LNCAP (cell line): ENCODE results near the gene MEDAG.

Experiments
- TF ChIP-seq, protein P1 (sequence below): fragments of 450-650 bp; IDR thresholded peaks from 2 replicates; pipeline ENCODE4 v1.5.1; 2017; ENCODE audit warnings: mild to moderate bottlenecking

Gene MEDAG

DNA sequence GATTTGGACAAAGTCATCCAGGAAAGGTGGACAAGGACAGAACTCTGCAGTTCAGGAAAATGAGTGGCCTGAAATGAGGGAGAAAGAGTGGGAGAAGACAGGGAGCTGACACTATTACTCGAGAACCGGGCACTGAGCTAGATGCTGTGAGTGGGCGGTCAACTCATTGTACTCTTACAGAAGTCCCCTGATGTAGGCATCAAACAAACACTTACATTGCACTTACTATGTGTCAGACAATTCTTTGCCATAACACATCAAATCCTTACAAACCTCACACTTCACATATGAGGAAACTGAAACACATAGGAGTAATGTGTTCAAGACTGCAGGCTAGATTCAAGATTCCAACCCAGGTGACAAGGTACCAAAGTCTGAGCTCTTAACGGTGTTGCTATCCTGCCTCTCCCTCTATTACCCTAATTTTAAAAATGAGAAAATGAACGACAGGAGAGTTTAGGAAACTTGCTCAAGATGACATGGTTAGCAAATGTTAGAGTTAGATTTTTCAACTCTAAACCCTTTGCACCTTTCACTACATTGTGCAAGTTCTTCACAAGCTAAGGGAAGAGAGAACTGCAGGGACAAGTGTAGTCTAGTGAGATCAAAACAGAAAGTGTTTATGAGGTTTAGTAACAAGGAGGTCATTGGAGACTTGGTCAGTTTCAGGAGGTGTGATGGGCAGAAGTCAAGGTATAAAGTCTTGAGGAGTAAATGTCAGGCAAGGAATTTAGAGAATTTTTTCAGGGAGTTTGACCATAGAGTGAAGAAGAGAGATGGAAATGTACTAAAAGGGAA, 4.9 kb upstream of the MEDAG start:
- TF ChIP-seq, protein P1, sequence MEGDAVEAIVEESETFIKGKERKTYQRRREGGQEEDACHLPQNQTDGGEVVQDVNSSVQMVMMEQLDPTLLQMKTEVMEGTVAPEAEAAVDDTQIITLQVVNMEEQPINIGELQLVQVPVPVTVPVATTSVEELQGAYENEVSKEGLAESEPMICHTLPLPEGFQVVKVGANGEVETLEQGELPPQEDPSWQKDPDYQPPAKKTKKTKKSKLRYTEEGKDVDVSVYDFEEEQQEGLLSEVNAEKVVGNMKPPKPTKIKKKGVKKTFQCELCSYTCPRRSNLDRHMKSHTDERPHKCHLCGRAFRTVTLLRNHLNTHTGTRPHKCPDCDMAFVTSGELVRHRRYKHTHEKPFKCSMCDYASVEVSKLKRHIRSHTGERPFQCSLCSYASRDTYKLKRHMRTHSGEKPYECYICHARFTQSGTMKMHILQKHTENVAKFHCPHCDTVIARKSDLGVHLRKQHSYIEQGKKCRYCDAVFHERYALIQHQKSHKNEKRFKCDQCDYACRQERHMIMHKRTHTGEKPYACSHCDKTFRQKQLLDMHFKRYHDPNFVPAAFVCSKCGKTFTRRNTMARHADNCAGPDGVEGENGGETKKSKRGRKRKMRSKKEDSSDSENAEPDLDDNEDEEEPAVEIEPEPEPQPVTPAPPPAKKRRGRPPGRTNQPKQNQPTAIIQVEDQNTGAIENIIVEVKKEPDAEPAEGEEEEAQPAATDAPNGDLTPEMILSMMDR = no peak

DNA sequence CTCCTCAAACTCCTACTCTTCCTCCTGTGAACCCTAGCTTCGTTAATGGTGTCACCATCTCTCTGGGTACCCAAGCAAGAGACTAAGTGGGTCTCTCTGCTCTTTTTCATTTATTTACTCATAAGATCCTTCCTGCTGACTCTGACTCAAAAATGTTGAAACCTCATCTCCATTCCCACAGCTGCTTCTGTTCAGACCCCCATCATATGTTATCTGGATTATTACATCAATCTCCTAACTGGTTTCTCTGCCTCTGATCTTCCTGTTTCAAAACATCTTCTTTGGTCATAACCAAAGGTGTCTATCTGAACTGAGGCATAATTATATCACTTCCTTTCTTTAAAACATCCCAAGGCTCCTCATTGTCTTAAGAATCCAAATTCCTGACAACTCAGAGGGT, 2.0 kb upstream of the MEDAG start:
- TF ChIP-seq, protein P1 = no peak

DNA sequence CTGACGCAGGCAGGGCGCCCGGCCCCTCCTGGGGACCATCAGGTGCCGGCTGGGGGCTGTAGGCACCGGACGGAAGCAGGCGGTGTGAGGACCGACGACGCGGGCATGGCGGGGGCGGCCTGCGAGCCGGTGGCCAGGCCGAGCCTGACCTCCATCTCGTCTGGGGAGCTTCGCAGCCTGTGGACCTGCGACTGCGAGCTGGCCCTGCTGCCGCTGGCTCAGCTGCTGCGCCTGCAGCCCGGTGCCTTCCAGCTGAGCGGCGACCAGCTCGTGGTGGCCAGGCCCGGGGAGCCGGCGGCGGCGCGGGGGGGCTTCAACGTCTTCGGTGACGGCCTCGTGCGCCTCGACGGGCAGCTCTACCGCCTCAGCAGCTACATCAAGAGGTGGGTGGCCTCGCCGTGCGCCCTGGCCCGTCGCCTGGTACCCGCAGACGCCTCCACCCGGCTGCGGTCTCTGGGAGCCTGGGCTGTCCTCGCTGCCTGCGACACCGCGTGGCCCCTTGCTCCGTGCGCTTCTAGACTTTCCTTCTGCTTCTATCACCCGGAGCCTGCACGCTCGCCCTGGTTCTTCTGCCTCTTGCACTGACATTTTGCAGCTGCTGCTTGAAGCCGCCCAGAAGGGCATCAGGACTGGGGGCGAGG, 460 bp downstream of the MEDAG start:
- TF ChIP-seq, protein P1 = no peak

DNA sequence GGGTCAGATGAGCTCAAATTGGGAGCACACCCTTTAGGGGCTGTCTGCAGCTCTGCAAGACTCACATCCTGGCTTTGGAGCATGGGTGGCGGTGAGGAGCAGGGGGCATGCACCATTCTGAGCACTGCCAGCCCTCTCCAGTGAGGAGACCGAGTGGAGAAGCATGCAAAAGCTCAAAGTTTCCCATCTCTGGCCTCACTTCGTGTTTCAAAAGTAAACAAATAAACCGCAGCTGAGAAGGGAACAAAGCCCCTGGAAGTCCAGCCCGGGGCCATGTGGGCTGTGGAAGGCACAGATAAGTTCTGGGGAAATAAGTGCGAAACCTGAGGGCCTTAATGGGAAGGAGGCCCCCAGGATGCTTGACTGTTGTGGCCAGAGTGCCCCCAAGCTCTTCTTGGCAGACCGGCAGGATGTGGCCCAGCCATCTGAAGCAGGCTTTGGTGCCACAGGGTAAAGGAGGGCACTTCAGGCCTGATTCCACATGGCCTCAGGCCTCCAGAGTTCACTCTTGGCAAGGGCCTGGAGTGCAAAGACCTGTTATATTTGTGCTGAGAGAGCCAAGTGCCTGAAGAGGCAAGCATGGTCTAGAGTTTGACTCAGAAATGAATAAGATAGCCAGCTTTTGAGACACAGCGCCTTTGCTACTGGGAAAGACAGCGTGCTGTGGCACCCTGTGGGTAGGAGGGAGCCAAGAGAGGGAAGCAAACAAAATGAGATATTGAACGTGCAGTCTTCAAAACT, 1.2 kb downstream of the MEDAG start:
- TF ChIP-seq, protein P1 = no peak

DNA sequence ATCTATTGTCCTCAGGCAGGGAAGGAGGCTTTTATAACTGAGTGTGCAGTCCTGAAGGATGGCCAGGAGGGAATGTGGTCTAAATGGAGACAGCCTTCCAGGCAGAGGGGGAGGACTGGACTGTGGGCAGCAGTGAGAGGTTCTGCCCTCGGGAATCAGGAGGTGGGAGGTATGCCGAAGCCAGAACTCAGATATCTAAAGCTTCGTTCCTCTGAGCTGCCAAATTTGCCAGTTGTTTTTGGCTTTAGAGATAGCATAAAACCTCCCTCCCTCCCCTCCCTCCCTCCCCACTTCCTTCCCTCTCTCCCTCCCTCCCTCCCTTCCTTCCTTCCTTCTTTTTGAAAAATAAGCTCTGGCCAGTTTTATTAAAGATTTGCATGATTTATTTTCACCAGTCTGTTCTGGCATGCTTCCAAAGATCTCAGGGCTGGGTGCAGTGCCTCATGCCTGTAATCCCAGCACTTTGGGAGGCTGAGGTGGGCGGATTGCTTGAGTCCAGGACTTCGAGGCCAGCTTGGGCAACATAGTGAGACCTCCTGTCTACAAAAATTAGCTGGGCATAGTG, 2.4 kb downstream of the MEDAG start:
- TF ChIP-seq, protein P1 = no peak

DNA sequence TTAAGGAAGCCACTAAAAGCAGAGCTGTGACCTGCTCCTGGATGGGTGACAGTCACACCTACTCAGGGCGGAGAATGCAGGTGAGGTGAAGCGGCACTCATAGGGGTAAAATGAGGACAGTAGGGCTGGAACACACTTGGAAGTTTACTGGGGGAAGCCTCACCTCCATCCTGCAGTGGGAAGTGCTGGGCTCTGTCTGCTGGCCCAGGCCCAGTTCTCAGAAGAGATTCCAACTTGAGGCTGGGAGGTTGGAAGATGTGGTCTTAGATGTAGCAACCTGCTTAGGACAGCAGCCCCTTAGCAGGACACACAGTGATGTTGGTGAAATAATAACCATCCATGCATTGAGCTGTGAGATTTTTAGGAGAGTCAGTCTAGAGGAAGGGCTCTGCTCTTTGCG, 4.6 kb downstream of the MEDAG start:
- TF ChIP-seq, protein P1 = no peak
